ENCODE results near the gene PTGIS.

GRCh38 chr20:49460916-49461315 lies 107.0 kb downstream of the PTGIS start:
- TF ChIP-seq CTCF (IDR thresholded peaks at IDR 0.05) (no peak), POLR2A (IDR thresholded peaks at IDR 0.05) (no peak)

Data from right lobe of liver (tissue), 4 donors.